Liver (tissue), 3 donors: ENCODE data around the gene ST3GAL3.

Experiments used
- EGR1 ChIP-seq, 2 donors: IDR thresholded peaks; 2 replicates each; pipeline ENCODE4 v1.6.1; 2016 to 2018; ENCODE audit warnings: antibody characterized with exemption in 2 of 2, low read depth in 2 of 2
- FOXA1 ChIP-seq: IDR thresholded peaks from 2 replicates; pipeline ENCODE4 v1.6.1; 2016; ENCODE audit warnings: antibody characterized with exemption
- FOXA2 ChIP-seq: IDR thresholded peaks from 2 replicates; pipeline ENCODE4 v1.6.1; 2016; ENCODE audit warnings: antibody characterized with exemption
- GABPA ChIP-seq, 2 donors: IDR thresholded peaks in 1 of 2; conservative IDR thresholded peaks in 1 of 2; 2 replicates each; pipeline ENCODE4 v1.6.1; 2016; ENCODE audit warnings: antibody characterized with exemption in 2 of 2, mild to moderate bottlenecking in 1 of 2, moderate library complexity in 1 of 2
- HNF4A ChIP-seq, 2 donors: conservative IDR thresholded peaks; 2 replicates each; pipeline ENCODE4 v1.6.1; 2016; ENCODE audit warnings: antibody characterized with exemption in 2 of 2, mild to moderate bottlenecking in 2 of 2
- JUND ChIP-seq, 2 donors: IDR thresholded peaks; 2 replicates each; pipeline ENCODE4 v1.6.1; 2016; ENCODE audit warnings: antibody characterized with exemption in 2 of 2
- NR2F2 ChIP-seq: IDR thresholded peaks from 2 replicates; pipeline ENCODE4 v1.6.1; 2016; ENCODE audit warnings: antibody characterized with exemption
- RAD21 ChIP-seq, 2 donors: IDR thresholded peaks; 2 replicates each; pipeline ENCODE4 v1.6.1; 2016; ENCODE audit warnings: antibody characterized with exemption in 2 of 2, mild to moderate bottlenecking in 2 of 2
- RXRA ChIP-seq, 2 donors: IDR thresholded peaks; 2 replicates each; pipeline ENCODE4 v1.6.1; 2017 to 2018; ENCODE audit warnings: antibody characterized with exemption in 2 of 2, mild to moderate bottlenecking in 1 of 2
- TAF1 ChIP-seq: conservative IDR thresholded peaks from 2 replicates; pipeline ENCODE4 v1.6.1; 2016; ENCODE audit warnings: antibody characterized with exemption, mild to moderate bottlenecking
- YY1 ChIP-seq: IDR thresholded peaks from 2 replicates; pipeline ENCODE4 v1.6.1; 2016; ENCODE audit warnings: antibody characterized with exemption, mild to moderate bottlenecking
- TF ChIP-seq, protein P1 (sequence below): fragments of 150-350 bp; IDR thresholded peaks from 2 replicates; pipeline ENCODE4 v1.5.1; 2017; ENCODE audit warnings: improper control_type of control experiment, low read depth, low read length; ENCODE audit not compliant: missing input control
- TF ChIP-seq, protein P2 (sequence below): IDR thresholded peaks from 2 replicates; pipeline ENCODE4 v1.6.1; 2016; ENCODE audit warnings: antibody characterized with exemption, mild to moderate bottlenecking
- TF ChIP-seq, protein P3 (sequence below): IDR thresholded peaks from 2 replicates; pipeline ENCODE4 v1.6.1; 2016; ENCODE audit warnings: antibody characterized with exemption
- donor health status: healthy.
- donor health status: healthy.

DNA sequence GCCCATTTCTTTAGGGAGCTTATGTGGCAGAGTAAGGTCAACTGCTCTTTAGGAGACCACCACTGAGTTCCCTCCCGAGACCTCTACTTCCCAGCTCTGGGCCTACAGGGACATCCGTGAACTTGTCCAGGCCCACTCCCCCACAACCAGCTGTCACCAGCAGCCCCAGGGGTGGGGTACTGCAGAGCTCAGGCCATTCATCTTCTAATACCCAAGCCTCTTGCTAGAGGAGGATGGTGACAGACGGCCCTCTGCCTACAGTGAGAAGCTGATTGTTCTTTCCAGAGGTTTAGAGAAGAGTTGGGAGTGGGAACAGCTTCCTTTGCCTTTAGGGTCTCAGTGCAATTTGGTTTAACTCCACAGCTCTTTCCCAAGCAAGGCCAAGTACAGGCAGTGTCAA is 193.1 kb downstream of the ST3GAL3 start:
- TF ChIP-seq, protein P1, sequence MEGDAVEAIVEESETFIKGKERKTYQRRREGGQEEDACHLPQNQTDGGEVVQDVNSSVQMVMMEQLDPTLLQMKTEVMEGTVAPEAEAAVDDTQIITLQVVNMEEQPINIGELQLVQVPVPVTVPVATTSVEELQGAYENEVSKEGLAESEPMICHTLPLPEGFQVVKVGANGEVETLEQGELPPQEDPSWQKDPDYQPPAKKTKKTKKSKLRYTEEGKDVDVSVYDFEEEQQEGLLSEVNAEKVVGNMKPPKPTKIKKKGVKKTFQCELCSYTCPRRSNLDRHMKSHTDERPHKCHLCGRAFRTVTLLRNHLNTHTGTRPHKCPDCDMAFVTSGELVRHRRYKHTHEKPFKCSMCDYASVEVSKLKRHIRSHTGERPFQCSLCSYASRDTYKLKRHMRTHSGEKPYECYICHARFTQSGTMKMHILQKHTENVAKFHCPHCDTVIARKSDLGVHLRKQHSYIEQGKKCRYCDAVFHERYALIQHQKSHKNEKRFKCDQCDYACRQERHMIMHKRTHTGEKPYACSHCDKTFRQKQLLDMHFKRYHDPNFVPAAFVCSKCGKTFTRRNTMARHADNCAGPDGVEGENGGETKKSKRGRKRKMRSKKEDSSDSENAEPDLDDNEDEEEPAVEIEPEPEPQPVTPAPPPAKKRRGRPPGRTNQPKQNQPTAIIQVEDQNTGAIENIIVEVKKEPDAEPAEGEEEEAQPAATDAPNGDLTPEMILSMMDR: no peak
- TF ChIP-seq FOXA1 (no peak), GABPA (IDR thresholded peaks at IDR 0.05 in 1 of 2, conservative IDR thresholded peaks at IDR 0.05 in 1 of 2) (no peak), TAF1 (no peak), JUND (IDR thresholded peaks at IDR 0.05) (no peak), YY1 (no peak), RAD21 (IDR thresholded peaks at IDR 0.05) (no peak), HNF4A (conservative IDR thresholded peaks at IDR 0.05) (no peak), FOXA2 (no peak), RXRA (IDR thresholded peaks at IDR 0.05) (no peak), NR2F2 (no peak), EGR1 (IDR thresholded peaks at IDR 0.05; ENCODE audit: low read depth in 2 of 2) (no peak)
- TF ChIP-seq, protein P2, sequence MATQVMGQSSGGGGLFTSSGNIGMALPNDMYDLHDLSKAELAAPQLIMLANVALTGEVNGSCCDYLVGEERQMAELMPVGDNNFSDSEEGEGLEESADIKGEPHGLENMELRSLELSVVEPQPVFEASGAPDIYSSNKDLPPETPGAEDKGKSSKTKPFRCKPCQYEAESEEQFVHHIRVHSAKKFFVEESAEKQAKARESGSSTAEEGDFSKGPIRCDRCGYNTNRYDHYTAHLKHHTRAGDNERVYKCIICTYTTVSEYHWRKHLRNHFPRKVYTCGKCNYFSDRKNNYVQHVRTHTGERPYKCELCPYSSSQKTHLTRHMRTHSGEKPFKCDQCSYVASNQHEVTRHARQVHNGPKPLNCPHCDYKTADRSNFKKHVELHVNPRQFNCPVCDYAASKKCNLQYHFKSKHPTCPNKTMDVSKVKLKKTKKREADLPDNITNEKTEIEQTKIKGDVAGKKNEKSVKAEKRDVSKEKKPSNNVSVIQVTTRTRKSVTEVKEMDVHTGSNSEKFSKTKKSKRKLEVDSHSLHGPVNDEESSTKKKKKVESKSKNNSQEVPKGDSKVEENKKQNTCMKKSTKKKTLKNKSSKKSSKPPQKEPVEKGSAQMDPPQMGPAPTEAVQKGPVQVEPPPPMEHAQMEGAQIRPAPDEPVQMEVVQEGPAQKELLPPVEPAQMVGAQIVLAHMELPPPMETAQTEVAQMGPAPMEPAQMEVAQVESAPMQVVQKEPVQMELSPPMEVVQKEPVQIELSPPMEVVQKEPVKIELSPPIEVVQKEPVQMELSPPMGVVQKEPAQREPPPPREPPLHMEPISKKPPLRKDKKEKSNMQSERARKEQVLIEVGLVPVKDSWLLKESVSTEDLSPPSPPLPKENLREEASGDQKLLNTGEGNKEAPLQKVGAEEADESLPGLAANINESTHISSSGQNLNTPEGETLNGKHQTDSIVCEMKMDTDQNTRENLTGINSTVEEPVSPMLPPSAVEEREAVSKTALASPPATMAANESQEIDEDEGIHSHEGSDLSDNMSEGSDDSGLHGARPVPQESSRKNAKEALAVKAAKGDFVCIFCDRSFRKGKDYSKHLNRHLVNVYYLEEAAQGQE: no peak
- TF ChIP-seq, protein P3, sequence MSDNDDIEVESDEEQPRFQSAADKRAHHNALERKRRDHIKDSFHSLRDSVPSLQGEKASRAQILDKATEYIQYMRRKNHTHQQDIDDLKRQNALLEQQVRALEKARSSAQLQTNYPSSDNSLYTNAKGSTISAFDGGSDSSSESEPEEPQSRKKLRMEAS: no peak
